Measurements from ENCODE around the gene TMPRSS7.

TMPRSS7 gene

GRCh38 chr3:112086875-112087524 lies 52.5 kb downstream of the TMPRSS7 start:
- Histone ChIP-seq H3K9ac (ENCODE audit: insufficient read length) (no peak overlapping the region), H3K36me3 (ENCODE audit: insufficient read depth, low read length) (no peaks in the 10 kb centered on the region), H3K27ac (no peak overlapping the region), H3K9me3 (ENCODE audit: low read depth, low read length) (no peaks in the 10 kb centered on the region), H3K4me3 (no peak overlapping the region)
- TF ChIP-seq FOXP2 (optimal IDR thresholded peaks at IDR 0.05; ENCODE audit: control extremely low read depth, extremely low read length, insufficient read depth) (no peak), POLR2AphosphoS5 (IDR thresholded peaks at IDR 0.05; ENCODE audit: borderline replicate concordance, low read depth, low read length) (no peak), EZH2 (IDR thresholded peaks at IDR 0.05) (no peak)
- DNase-seq (ENCODE audit: low read depth, low spot score), result no peak

GRCh38 chr3:112087746-112088145 lies 53.2 kb downstream of the TMPRSS7 start:
- no peak for DNase-seq (ENCODE audit: low read depth, low spot score)
- Histone ChIP-seq H3K9ac (ENCODE audit: insufficient read length) (no peak overlapping the region), H3K27ac (no peak overlapping the region), H3K4me3 (no peak overlapping the region), H3K36me3 (ENCODE audit: insufficient read depth, low read length) (no peaks in the 10 kb centered on the region), H3K9me3 (ENCODE audit: low read depth, low read length) (no peaks in the 10 kb centered on the region)
- TF ChIP-seq EZH2 (IDR thresholded peaks at IDR 0.05), result no peak
- TF ChIP-seq POLR2AphosphoS5 (IDR thresholded peaks at IDR 0.05; ENCODE audit: borderline replicate concordance, low read depth, low read length), result no peak
- TF ChIP-seq FOXP2 (optimal IDR thresholded peaks at IDR 0.05; ENCODE audit: control extremely low read depth, extremely low read length, insufficient read depth), result no peak

- no peaks in the 10 kb centered on the region for H3K9me3 ChIP-seq (ENCODE audit: low read depth, low read length)
- TF ChIP-seq POLR2AphosphoS5 (IDR thresholded peaks at IDR 0.05; ENCODE audit: borderline replicate concordance, low read depth, low read length) (no peak), FOXP2 (optimal IDR thresholded peaks at IDR 0.05; ENCODE audit: control extremely low read depth, extremely low read length, insufficient read depth) (no peak), EZH2 (IDR thresholded peaks at IDR 0.05) (no peak)
- no peak overlapping the region for H3K4me3 ChIP-seq
- H3K36me3 ChIP-seq (ENCODE audit: insufficient read depth, low read length), result no peaks in the 10 kb centered on the region
- H3K27ac ChIP-seq, result no peak overlapping the region
- no peak overlapping the region for H3K9ac ChIP-seq (ENCODE audit: insufficient read length)
- no peak for DNase-seq (ENCODE audit: low read depth, low spot score)
Observed at GRCh38 chr3:112088944-112089343, 54.4 kb downstream of the TMPRSS7 start.

GRCh38 chr3:112089956-112090886 lies 55.7 kb downstream of the TMPRSS7 start:
- Histone ChIP-seq H3K36me3 (ENCODE audit: insufficient read depth, low read length) (no peaks in the 10 kb centered on the region), H3K9ac (ENCODE audit: insufficient read length) (no peak overlapping the region), H3K27ac (no peak overlapping the region), H3K9me3 (ENCODE audit: low read depth, low read length) (no peaks in the 10 kb centered on the region), H3K4me3 (no peak overlapping the region)
- TF ChIP-seq FOXP2 (optimal IDR thresholded peaks at IDR 0.05; ENCODE audit: control extremely low read depth, extremely low read length, insufficient read depth) (no peak), POLR2AphosphoS5 (IDR thresholded peaks at IDR 0.05; ENCODE audit: borderline replicate concordance, low read depth, low read length) (no peak), EZH2 (IDR thresholded peaks at IDR 0.05) (no peak)
- no peak for DNase-seq (ENCODE audit: low read depth, low spot score)

- TF ChIP-seq FOXP2 (optimal IDR thresholded peaks at IDR 0.05; ENCODE audit: control extremely low read depth, extremely low read length, insufficient read depth) (no peak), EZH2 (IDR thresholded peaks at IDR 0.05) (no peak), POLR2AphosphoS5 (IDR thresholded peaks at IDR 0.05; ENCODE audit: borderline replicate concordance, low read depth, low read length) (no peak)
- no peak for DNase-seq (ENCODE audit: low read depth, low spot score)
- Histone ChIP-seq H3K4me3 (no peak overlapping the region), H3K9ac (ENCODE audit: insufficient read length) (no peak overlapping the region), H3K27ac (no peak overlapping the region), H3K36me3 (ENCODE audit: insufficient read depth, low read length) (no peaks in the 10 kb centered on the region), H3K9me3 (ENCODE audit: low read depth, low read length) (no peaks in the 10 kb centered on the region)
Observed at GRCh38 chr3:112090887-112091586, 56.5 kb downstream of the TMPRSS7 start.

- no peak for DNase-seq (ENCODE audit: low read depth, low spot score)
- H3K27ac ChIP-seq, result no peak overlapping the region
Observed at GRCh38 chr3:112092496-112093179, 58.1 kb downstream of the TMPRSS7 start.

GRCh38 chr3:112093180-112093522 lies 58.6 kb downstream of the TMPRSS7 start:
- TF ChIP-seq FOXP2 (optimal IDR thresholded peaks at IDR 0.05; ENCODE audit: control extremely low read depth, extremely low read length, insufficient read depth) (no peak), POLR2AphosphoS5 (IDR thresholded peaks at IDR 0.05; ENCODE audit: borderline replicate concordance, low read depth, low read length) (no peak)
- no peak overlapping the region for H3K4me3 ChIP-seq
- no peak overlapping the region for H3K9ac ChIP-seq (ENCODE audit: insufficient read length)
- no peaks in the 10 kb centered on the region for H3K9me3 ChIP-seq (ENCODE audit: low read depth, low read length)
- no peak overlapping the region for H3K27ac ChIP-seq
- no peak for DNase-seq (ENCODE audit: low read depth, low spot score)
- H3K36me3 ChIP-seq (ENCODE audit: insufficient read depth, low read length), result no peaks in the 10 kb centered on the region

More at GRCh38 chr3:112092496-112093179, 58.1 kb downstream of the TMPRSS7 start:
- TF ChIP-seq POLR2AphosphoS5 (IDR thresholded peaks at IDR 0.05; ENCODE audit: borderline replicate concordance, low read depth, low read length) (no peak), EZH2 (IDR thresholded peaks at IDR 0.05) (no peak), FOXP2 (optimal IDR thresholded peaks at IDR 0.05; ENCODE audit: control extremely low read depth, extremely low read length, insufficient read depth) (no peak)
- H3K4me3 ChIP-seq, result no peak overlapping the region
- H3K36me3 ChIP-seq (ENCODE audit: insufficient read depth, low read length), result no peaks in the 10 kb centered on the region
- H3K9me3 ChIP-seq (ENCODE audit: low read depth, low read length), result no peaks in the 10 kb centered on the region
- H3K9ac ChIP-seq (ENCODE audit: insufficient read length), result no peak overlapping the region
